HG03066 (cell line): ENCODE results near the gene RELL2.

ENCODE experiments used
- ATAC-seq: cut with Tn5 transposase; IDR thresholded peaks from one replicate; pipeline ENCODE4 v1.9.1; 2021; ENCODE audit warnings: low read depth; ENCODE audit not compliant: unreplicated experiment

Gene RELL2

DNA sequence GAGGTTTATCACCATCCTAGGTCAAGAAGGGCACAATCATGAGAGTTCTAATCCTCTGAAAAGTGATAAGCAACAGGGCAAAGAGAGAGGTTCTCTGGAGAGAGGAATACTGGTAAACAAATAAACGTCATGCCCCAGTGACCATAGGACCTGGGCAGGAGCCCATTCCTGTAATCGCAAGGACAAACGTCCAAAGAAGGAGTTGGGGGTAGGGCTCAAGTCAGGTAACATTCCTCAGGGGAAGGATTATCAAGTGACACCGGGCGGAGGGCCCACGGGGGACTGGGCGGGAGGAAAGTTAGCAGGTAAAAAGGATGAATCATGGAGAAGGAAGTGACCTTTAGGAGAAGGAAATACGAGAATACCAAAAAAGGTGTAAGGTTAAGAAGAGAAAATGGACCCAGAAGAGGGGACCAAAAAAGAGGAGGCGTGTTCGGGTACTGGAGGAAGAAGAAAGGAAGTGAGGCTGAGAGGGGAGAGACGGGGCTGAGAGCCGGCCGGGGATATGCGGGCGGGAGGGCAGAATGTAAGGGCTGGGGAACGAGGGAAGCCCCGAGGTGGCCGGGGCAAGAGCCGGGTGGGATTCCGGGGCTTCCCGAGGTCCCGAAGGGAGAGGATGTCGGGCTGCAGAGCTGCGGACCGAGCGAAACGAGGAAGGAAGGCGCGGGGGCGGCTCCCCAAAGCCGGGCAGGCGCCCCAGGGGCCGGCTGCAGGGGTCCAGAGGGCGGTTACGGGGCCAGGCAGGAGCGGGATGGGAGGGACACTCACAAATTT, 18.6 kb upstream of the RELL2 start:
- ATAC-seq = peak; percentile 26

DNA sequence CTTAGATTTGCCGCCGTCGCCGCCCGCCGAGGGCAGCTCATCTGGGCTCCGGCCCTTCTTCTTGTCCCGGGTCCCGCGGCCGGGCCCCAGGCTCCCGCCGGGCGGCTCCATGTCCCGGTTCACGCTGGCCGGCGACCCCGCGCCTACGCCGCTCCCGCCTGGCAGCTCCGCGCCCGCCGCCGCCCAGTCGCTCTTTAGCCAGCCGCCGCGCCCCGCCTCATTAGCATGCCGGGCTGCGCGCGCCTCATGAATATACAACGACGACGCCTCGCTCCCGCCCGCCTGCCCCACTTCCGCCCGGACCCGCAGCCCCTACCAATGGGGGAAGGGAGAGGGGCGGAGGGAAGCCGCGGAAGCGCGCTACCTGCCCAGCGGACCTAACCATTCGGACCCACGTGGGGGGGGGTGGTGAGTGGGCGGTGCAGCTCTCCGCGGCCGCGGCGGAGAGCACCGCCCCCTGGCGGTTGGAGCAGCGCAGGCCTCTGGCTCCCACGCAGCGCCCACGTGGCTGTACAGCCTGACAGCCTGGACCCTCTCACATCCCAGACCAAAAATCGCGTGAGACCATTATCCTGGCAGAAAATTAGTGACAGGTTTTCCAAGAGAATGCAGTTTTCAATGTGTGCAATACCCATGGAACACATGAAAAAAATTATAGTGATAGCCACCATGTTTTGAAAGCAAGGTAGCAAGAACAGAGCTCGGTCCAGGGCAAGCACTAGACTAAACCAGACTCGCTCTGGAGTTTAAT, 17.8 kb upstream of the RELL2 start, which contains the start of gene DIAPH1:
TSS of gene DIAPH1 (minus strand) at position 197 of the 751 bp plus-strand sequence. CDS start at position 111, 86 bp downstream.
- ATAC-seq = peak; percentile 86

DNA sequence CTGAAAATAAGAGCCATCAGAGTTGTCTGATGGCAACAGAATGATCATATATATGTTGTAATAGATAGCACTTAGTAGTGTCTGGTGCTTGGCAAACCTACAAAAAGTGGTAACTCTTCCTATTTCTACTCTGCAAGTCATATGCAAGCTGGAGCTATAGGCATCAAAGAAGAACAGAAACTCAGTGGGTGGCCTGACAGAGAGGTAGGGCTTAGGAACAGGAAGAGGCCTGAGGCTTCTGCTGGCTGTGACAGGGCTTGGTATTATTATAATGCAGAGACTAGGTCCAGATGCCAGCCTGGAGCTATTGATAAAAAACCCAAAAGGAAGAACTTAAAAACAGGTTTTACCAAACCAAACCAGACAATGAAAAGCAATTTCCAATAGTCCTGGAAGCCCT, 13.6 kb upstream of the RELL2 start:
- peak; percentile 47 for ATAC-seq

DNA sequence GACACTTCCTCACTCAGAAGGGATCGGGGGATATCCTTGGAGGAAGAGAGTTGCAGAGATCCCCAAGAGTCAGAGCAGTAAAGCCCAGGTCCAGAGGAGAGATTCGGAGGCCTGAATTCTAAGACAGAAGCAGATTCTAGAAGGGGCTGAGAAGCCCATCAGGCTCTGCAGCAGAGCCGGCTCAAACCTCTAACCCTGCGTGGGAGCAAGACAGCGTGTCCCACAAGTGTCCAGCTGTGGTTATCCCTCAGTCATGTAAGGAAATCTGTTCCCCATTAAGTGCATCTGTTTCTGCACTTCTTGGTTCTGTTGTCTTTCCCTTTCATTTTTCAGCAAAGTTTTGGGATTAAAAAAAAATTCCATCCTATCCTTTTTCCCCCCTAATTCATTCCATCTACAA, 13.2 kb upstream of the RELL2 start:
- ATAC-seq = no peak

DNA sequence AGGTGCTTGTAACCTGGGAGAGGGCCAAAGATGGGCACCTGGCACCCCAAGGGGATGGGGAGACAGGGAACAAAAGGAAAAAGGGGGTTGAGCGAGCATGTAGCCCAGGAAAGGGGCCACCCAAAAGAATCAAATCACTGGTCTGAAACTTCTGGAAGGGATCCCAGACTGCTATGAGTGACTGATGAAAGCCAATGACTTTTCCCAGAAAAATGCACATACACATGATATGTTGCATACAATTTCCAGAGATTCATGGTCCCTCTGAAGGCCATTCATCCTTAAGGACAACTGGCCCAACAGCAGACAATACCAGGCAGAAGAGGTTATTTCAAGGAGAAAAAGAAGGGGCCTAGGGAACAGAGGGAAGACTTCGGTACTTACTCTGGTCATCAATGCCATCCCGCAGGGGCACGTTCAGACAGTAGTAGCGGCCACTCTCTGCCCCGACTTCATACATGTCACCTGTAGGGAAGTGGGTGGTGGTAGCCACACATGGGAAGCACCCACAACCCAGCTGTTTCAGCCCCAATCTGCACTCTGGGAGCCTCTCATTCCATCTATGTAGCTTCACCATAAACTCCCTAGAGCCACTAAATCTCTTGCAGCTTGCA, 8.5 kb upstream of the RELL2 start:
- ATAC-seq = no peak

DNA sequence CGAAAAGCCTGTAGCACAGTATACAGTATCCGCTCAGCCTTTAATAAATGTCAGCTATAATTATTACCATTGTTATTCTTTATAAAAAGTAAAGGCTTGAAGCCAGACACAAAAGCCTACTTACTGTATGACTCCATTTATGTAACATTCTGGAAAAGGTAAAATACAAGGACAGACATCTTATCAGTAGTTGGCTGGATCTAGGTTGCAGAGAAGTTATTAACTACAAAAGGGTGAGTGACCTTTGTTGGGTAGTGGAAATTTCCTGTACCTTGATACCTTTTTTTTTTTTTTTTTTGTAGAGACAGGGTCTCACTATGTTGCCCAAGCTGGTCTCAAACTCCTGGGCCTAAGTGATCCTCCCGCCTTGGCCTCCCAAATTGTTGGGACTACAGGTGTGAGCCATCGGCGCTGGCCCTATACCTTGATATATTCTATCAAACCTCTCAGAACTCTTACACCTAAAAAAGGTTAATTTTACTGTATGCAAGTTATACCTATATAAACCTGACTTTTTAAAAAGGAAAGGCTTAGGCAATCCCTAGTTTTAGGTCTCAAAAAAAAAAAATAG, 6.1 kb upstream of the RELL2 start:
- ATAC-seq = no peak

DNA sequence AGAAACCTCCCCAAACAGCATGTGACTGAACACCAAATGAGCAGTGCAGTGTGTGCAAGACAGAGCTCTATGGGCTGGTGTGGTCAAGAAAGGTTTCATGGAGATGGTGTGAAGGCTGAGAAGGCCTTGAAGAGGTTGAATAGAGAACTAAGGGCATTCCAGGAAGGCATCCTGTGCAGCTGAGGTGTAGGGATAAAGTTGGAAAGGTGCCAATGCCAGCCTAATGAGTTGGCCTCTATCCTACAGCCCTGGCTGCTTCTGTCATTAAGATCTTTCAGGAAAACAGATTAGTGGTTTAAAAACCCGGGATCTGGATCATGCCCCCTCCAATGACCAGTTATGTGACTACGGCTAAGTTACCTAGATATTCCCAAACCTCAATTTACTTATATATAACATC, 4.1 kb upstream of the RELL2 start:
- ATAC-seq = no peak

DNA sequence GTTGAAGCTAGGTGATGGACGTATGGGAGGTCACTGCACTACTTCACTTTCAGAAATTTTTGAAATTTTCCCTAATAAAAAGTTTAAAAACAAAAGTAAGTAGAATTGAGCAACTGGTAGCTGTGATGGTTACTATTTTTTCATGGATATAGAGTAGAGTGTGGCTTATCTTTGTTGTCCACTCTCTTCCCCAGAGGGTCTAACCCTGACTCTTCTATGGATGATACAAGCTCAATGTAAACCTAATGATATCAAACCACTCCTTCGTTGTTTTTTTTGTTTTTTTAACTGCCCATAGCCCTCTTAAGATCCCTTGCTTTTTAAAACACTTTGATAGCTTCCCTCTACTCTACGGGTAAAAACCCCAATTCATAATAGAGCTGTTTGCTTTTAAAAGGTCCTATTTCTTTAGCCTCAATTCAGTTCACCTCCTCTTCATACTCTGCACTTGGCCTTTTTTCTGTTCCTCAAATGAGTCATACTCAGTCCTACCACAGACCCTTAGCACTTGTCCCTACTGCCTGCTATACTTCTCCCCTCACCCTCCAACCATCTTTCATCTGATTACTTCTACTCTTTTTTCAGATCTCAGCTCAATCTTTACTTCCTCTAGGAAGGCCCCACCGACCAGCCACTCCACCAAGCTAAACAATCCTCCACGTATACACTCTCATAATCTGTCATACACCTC, 2.8 kb upstream of the RELL2 start:
- ATAC-seq = peak; percentile 61

DNA sequence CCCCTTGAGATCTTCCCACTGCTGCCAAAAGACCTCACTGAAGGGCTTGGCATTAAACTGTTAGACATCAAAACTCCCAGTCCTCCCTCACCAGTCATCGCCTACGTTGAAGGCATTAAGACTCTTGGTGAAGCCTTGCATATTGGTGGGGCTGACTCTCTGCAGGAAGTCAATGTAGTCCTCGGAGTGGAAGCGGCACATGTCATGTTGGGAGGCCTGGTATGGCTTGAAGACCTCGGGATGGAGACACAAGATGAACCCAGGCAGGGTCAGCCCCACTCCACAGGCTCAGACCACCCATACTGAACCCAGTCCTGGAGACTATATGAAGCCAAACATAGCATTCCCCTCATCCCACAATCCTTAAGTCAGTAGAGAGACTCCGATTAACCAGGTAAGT, 2.1 kb upstream of the RELL2 start:
- ATAC-seq = no peak

DNA sequence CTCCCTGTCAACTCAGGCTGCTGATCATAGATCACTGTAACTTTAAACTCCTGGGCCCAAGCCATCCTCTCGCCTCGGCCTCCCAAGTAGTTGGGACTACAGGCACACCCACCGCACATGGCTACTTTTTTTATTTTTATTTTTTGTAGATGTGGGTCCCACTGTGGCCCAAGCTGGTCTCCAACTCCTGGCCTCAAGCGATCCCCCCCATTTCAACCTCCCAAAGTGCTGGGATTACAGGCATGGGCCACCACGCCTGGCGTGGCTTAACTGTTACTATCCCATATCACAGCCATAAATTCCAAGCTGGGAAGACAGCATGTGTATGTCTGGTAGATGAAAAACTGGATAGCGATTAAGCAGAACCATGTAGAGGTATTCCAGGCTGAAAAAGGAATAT, 1.2 kb upstream of the RELL2 start:
- no peak for ATAC-seq

DNA sequence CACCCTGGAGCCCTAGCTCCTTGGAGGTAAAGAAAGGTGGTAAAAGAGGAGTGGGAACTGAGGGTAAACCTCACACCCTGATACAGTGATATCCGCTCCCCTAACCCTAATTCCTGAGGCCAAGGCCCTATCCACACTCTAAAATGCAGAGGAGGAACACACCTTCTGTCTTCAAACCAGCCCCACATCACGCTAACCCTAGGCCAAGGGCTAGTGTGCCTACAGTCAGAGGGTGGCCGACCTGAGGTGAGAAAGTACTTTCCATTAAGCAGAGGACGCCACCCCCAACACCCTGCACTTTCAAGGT, 738 bp upstream of the RELL2 start:
- ATAC-seq = no peak

DNA sequence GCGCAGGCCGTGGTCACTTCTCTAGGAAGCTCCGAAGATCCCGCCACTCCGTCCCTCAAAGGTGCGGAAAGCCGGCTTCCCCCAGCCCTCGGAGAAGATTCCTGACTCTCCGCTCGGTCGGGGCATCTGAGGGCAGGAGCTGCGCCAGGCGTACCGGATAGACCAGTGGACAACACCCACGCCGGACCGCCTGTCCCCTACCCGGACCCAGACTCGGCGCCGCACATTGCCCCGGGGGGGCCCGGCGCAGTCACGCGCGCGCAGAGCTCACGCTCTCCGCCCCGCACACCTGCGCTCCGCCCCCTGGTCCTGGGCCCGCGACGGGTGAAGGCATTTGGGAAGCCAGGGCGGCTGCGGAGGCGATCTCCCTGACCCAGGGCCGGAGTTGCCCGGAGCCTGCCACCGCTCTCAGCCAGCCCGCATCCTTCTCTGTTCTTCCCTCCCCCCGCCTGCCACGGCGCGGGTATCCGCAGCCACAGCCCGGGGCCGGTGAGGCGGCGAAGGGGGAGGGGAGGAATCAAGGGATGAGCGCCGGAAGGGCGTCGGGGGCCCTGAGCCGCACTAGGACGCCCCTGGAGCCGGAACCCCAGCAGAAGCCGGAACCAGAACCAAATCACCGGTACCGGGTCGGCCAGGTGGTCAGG, 448 bp downstream of the RELL2 start:
- peak; percentile 20 for ATAC-seq

DNA sequence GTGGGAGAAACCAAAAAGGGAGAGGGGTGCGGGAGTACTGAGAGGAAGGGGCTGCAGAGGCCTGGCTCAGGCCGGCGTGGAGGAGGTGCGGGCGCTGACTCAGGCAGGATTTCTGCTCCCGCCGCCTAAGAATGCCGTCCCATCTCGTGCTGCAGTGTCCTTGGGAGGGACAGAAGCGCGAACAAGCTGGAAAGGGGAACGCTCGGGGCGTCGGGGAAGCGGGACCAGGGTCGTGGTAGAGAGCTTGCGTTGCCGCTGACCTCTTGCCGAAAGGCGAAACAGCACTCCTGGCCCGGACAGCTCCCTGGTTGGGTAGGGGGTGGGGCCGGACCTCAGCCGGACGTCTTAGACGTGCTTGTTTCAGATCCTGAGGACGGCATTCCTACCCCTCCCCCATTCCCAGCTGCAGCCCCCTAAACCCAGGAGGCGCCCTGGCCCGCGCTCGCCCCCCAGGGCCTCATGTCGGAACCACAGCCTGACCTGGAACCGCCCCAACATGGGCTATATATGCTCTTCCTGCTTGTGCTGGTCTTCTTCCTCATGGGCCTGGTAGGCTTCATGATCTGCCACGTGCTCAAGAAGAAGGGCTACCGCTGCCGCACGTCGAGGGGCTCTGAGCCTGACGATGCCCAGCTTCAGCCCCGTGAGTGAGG, 1.1 kb downstream of the RELL2 start:
- no peak for ATAC-seq

DNA sequence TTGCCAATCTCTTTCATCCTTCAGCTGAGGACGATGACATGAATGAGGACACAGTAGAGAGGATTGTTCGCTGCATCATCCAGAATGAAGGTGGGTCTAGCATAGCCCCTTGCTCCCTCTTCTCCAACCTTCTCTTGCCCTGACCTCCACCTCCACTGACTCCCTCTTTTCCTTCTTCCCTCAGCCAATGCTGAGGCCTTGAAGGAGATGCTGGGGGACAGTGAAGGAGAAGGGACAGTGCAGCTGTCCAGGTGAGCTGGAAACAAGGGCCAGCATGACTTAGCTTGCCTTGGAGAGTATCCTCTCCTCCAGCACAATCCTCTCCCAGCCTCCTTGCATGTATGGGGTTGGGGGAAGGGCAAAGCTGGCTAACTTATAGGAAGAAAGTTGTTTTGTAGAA, 2.0 kb downstream of the RELL2 start:
- ATAC-seq = no peak

DNA sequence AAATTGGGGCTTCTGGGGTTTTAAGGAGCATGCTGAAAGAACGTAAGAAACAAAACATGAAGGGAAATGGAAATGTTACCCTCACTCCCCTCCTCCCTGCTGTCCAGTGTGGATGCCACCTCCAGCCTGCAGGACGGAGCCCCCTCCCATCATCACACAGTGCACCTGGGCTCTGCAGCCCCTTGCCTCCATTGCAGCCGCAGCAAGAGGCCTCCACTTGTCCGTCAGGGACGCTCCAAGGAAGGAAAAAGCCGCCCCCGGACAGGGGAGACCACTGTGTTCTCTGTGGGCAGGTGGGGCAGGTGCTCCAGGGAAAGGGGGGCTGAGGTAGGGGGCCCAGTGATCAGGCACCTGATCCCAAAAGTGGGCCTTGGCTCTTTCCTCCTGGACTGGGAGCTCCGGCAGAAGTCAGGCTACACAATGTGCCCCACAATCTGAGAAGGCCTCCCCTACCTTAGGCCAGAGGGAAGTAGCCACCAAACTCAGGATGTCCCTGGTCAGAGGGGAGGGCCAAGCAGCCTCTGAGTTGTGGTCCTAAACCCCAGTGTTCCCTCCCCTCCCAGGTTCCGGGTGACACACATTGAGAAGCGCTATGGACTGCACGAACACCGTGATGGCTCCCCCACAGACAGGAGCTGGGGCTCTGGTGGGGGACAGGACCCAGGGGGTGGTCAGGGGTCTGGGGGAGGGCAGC, 2.7 kb downstream of the RELL2 start:
- no peak for ATAC-seq

DNA sequence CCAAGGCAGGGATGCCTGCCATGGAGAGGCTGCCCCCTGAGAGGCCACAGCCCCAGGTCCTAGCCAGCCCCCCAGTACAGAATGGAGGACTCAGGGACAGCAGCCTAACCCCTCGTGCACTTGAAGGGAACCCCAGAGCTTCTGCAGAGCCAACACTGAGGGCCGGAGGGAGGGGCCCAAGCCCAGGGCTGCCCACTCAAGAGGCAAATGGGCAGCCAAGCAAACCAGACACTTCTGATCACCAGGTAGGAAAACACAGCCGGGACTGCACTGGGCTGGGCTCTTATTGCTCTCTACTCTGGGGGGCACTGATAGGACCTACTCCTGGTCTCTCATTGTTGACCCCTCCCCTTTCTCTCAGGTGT, 3.2 kb downstream of the RELL2 start:
- no peak for ATAC-seq

DNA sequence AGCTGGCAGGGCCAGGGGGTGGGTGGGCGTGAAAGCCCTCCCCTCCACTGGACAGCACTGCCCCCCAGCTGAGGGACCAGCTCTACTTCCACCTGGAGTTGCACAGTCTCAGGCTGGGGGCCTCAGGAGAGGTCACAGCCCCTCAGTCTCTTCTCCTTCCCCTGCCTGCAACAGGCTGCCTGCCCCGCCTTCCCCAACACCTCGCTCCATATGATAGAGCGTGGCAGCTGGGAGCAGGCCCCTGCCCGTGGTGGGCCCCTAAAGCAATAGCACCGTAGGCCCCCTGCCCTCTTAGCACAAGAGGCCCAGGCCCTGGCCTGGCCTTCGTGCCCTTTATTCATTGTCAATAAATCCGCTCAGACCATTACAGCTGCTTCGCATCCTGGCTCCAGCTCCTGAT, 3.9 kb downstream of the RELL2 start:
- ATAC-seq = no peak

DNA sequence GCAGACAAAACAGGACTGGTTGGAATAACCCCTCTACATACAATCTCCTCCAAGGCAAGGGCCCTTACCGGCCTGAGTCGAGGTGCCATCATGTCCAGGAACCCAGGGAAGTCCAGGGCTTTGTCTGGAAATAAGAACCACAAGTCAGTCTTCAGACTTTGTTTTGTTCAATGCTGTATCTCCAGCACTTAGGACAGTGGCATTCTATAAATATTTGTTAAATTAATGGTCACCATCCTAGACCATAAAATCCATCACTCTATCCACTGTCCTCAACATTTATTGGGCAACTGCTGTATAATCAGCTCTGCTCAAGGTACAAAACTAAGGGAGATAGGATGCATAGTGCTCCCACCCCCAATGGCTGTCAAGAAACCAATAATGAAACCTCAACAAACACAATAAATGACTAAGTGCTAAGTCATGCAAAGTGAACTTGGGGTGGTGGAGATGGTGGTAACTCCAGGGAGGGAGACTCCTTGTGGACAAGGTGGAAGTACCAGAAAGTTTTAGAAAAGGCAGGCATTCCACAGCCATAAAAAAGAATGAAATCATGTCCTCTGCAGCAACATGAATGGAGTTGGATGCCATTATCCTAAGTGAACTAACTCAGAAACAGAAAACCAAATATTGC, 5.0 kb downstream of the RELL2 start:
- ATAC-seq = peak; percentile 40

DNA sequence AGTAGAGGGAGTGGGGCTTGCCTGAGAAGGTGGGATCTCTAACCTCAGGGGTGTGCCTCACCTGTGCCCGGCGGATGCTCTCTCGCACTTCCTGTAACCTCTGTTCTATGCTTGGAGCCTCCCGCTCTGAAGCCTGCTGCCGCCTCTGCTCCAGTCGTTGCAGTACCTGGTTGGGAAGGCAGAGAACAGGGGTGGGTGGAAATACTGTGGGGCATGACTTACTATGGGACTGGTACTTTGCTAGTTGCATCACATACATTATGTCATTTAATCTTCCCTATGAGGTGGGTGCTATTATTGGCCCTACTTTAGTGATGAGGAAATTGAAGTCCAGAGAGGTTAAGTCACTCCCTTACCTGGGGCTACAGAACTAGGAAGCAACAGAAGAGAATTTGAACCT, 9.2 kb downstream of the RELL2 start:
- no peak for ATAC-seq
